Loucy (cell line): ENCODE measurements around the gene NPAS1.

Experiments used
- H2AFZ ChIP-seq: fragments of 200-600 bp; sonication (generic); 2 replicates; pipeline ENCODE4 v1.6.0; 2016; ENCODE audit warnings: antibody characterized with exemption, mild to moderate bottlenecking, low read length, moderate library complexity
- H3F3A ChIP-seq: fragments of 200-600 bp; 2 replicates; pipeline ENCODE4 v1.6.0; 2016; ENCODE audit warnings: antibody characterized with exemption, low read depth, mild to moderate bottlenecking
- H3K27me3 ChIP-seq: fragments of 200-600 bp; sonication (generic); 2 replicates; pipeline ENCODE4 v1.6.1; 2014; ENCODE audit warnings: low read length, mild to moderate bottlenecking; ENCODE audit not compliant: insufficient read depth, poor library complexity, severe bottlenecking
- H3K36me3 ChIP-seq: fragments of 200-600 bp; sonication (generic); 2 replicates; pipeline ENCODE4 v1.6.1; 2016; ENCODE audit warnings: low read length; ENCODE audit not compliant: insufficient read depth
- H3K4me1 ChIP-seq: fragments of 200-600 bp; sonication (generic); 2 replicates; pipeline ENCODE4 v1.5.1; 2014; ENCODE audit warnings: low read length, mild to moderate bottlenecking; ENCODE audit not compliant: insufficient read depth, poor library complexity, severe bottlenecking
- H3K4me2 ChIP-seq: fragments of 200-600 bp; sonication (generic); 2 replicates; pipeline ENCODE4 v1.6.0; 2014; ENCODE audit warnings: antibody characterized with exemption, low read length, low read depth, mild to moderate bottlenecking; ENCODE audit not compliant: poor library complexity, severe bottlenecking
- H3K4me3 ChIP-seq: fragments of 200-600 bp; sonication (generic); 2 replicates; pipeline ENCODE4 v1.5.1; 2014; ENCODE audit warnings: low read length, mild to moderate bottlenecking, mixed read lengths; ENCODE audit not compliant: poor library complexity, severe bottlenecking
- H3K79me2 ChIP-seq: fragments of 200-600 bp; sonication (generic); 2 replicates; pipeline ENCODE4 v1.6.1; 2014; ENCODE audit warnings: low read length; ENCODE audit not compliant: insufficient read depth
- H3K9ac ChIP-seq: fragments of 200-600 bp; sonication (generic); 2 replicates; pipeline ENCODE4 v1.6.0; 2014; ENCODE audit warnings: mild to moderate bottlenecking, low read depth, low read length, moderate library complexity; ENCODE audit not compliant: poor library complexity, severe bottlenecking
- H3K9me2 ChIP-seq: fragments of 200-600 bp; sonication (generic); replicated peaks from 2 replicates; pipeline ENCODE4 v1.6.1; 2016; ENCODE audit warnings: low read depth, low read length, mixed read lengths
- H3K9me3 ChIP-seq: fragments of 200-600 bp; sonication (generic); 2 replicates; pipeline ENCODE4 v1.6.1; 2014; ENCODE audit warnings: mild to moderate bottlenecking, antibody characterized with exemption, low read length, low read depth; ENCODE audit not compliant: insufficient read depth
- H4K20me1 ChIP-seq: fragments of 200-600 bp; sonication (generic); 2 replicates; pipeline ENCODE4 v1.6.0; 2014; ENCODE audit warnings: antibody characterized with exemption, low read length, mild to moderate bottlenecking; ENCODE audit not compliant: insufficient read depth, poor library complexity, severe bottlenecking
- CTCF ChIP-seq: fragments of 200-600 bp; sonication (generic); conservative IDR thresholded peaks from 2 replicates; pipeline ENCODE4 v1.5.1; 2014; ENCODE audit warnings: mild to moderate bottlenecking, antibody characterized with exemption, low read length
- EZH2phosphoT487 ChIP-seq: fragments of 200-600 bp; IDR thresholded peaks from 2 replicates; pipeline ENCODE4 v1.6.1; 2018; ENCODE audit warnings: antibody characterized with exemption, mild to moderate bottlenecking, moderate library complexity, borderline replicate concordance

NPAS1 gene

GRCh38 chr19:47002853-47003610 is 16.6 kb upstream of the NPAS1 start:
- Histone ChIP-seq H2AFZ (no peak overlapping the region), H3K27me3 (no peaks in the 10 kb centered on the region), H3K4me2 (no peak overlapping the region), H3F3A (no peaks in the 10 kb centered on the region), H3K9me3 (no peaks in the 10 kb centered on the region), H3K9ac (no peak overlapping the region), H3K4me1 (no peaks in the 10 kb centered on the region), H3K36me3 (peaks cover 36% of the 10 kb centered on the region; the same call in 1 of the 2 replicates), H3K9me2 (no peaks in the 10 kb centered on the region), H3K4me3 (no peak overlapping the region), H3K79me2 (no peaks in the 10 kb centered on the region), H4K20me1 (no peaks in the 10 kb centered on the region)
- no peak for TF ChIP-seq CTCF
- no peak for TF ChIP-seq EZH2phosphoT487

- Histone ChIP-seq H3K9ac (no peak overlapping the region), H3K79me2 (no peaks in the 10 kb centered on the region), H3K36me3 (peaks cover 34% of the 10 kb centered on the region; the same call in 1 of the 2 replicates), H3K27me3 (no peaks in the 10 kb centered on the region), H4K20me1 (no peaks in the 10 kb centered on the region), H2AFZ (no peak overlapping the region), H3F3A (no peaks in the 10 kb centered on the region), H3K9me3 (no peaks in the 10 kb centered on the region), H3K9me2 (no peaks in the 10 kb centered on the region), H3K4me1 (no peaks in the 10 kb centered on the region), H3K4me3 (no peak overlapping the region), H3K4me2 (no peak overlapping the region)
- TF ChIP-seq CTCF (no peak), EZH2phosphoT487 (no peak)
These were observed 15.8 kb upstream of the NPAS1 start for GRCh38 chr19:47003611-47004465.

- Histone ChIP-seq H4K20me1 (no peaks in the 10 kb centered on the region), H3K9me3 (no peaks in the 10 kb centered on the region), H3K4me3 (no peak overlapping the region), H3K79me2 (no peaks in the 10 kb centered on the region), H3K4me1 (no peaks in the 10 kb centered on the region), H2AFZ (no peak overlapping the region), H3K4me2 (no peak overlapping the region), H3K9ac (no peak overlapping the region), H3K36me3 (peaks cover 23% of the 10 kb centered on the region; the same call in 1 of the 2 replicates), H3K27me3 (no peaks in the 10 kb centered on the region), H3K9me2 (no peaks in the 10 kb centered on the region), H3F3A (no peaks in the 10 kb centered on the region)
- no peak for TF ChIP-seq CTCF
These were observed 14.4 kb upstream of the NPAS1 start for GRCh38 chr19:47005164-47005641.
